HG02938 (cell line): Measurements from ENCODE around the gene SSR3.
"Not testable (repeated sequence)": the region's sequence is repeated elsewhere in the genome, so short reads cannot be mapped to it uniquely, and the experiment has no call there.

Source experiments
- ATAC-seq: cut with Tn5 transposase; IDR thresholded peaks from one replicate; pipeline ENCODE4 v1.9.1; 2021; ENCODE audit warnings: mild to moderate bottlenecking, moderate library complexity; ENCODE audit not compliant: unreplicated experiment

Gene SSR3

DNA sequence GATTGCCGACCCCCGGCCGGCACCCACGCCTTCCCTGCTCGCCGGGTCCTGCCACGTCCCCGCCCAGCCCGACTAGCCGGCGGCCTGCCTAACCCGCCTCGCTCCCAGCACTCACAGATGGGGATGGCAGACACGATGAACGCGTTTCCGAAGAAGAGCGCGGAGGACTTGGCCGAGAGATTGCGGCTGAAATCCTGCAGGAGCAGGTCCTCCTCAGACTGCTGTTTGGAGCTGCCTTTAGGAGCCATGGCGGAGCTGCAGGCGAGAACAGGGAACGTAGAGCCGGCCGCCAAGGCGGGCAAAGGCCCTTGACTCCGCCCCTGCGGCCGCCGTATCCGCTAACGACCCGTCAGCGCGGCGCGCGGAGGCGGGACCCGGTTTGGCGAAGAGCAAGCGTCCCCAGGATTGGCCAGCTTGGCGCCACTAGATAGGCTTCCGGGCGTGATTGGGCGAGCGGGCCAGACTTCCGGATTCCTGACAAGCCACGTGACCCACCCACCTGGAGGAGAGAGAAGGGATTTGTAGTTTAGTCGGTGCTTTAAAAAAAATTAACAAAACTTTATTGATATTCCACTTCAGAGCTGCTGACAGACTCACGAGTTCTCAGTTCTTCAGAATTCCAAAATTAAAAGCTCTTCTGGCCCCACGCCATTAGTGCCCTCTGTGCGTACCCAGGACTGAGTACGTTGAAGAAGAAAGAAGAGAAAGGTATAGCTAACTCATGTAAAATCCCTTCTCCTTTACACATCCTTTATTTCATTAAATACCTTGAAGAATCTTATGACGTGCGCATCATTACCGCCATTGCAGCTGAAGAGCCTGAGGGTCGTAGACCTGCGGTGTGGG is at the start of gene SSR3:
TSS of gene SSR3 (minus strand) at position 276 of the 846 bp plus-strand sequence. CDS start at position 248, 28 bp downstream.
- ATAC-seq = peak; percentile 99

- no peak for ATAC-seq
Measured at GRCh38 chr3:156604064-156604641, 49.2 kb upstream of the SSR3 start.

DNA sequence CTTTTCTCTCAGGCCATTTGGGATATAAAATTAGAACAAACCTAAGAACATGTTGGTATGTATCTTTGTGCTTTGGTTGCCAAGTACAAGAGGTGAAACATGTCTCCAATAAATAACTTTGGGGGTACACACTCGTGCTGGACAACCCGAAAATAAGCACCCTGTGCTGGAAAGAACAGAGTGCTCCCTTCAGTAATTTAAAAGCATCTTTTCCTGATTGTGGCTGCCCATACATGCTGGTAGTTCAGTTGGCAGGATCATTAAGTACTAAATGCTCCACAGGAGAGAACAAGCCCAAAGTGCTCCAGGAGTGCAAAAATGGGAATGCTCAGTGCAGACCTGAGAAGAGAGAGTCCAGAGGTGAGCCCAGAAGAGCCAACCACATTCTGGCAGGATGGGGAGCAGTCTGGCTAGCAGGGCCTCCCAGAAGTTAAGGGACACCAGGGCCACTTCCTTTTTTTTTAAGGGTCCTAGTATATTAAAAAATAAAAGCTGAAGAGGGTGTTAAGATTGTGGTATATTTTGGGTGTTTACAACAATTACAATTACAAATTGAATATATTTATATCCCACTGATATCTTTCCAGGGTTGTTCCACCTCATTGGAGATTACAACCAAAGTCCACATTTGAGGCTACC is 48.6 kb upstream of the SSR3 start:
- ATAC-seq = no peak

DNA sequence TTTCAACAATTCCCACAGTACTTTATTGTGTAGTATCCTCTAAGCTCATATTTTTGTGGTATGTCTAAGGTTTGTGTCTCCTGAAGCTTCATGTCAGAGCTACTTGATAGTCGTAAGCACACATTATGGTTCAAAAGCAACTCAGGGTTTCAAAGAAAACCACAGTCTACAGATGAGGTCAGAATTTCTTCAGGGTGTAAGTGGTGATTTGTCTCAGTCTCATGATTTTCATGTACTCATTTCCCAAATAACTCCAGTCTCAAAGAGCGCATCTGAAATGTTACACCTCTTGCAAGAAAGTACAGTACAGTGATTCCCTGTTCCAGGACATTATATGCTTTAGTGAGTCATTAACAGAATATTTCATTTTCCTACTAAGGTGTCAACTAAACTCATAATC is 47.5 kb upstream of the SSR3 start:
- peak; percentile 40 for ATAC-seq

DNA sequence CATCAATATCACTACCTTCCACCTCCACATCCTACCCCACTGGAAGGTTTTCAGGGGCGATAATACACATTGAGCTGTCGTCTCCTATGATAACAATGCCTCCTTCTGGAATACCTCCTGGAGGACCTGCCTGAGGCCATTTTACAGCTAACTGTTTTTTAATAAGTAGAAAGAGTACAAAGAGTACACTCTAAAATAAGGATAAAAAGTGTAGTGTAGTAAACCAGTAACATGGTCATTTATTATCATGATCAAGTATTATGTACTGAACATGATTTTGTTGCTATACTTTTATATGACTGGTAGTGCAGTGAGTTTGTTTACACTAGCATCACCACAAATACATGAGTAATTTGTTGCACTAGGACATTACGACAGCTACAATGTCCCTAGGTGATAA is 46.6 kb upstream of the SSR3 start:
- ATAC-seq = no peak

DNA sequence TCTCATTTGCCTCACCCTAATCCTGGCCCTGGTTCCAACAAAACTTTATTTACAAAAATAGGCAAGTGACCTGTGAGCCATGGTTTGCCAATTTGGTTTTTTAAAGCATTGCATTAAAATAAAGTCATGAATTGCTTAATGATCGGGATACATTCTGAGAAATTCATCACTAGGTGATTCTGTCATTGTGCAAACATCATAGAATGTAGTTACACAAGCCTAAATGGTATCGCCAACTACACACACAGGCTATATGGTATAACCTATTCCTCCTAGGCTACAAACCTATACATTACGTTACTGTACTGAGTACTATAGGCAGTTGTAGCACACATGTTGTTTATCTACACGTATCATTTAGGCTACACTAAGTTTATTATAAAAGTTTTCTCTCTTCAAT is 45.9 kb upstream of the SSR3 start:
- no peak for ATAC-seq

DNA sequence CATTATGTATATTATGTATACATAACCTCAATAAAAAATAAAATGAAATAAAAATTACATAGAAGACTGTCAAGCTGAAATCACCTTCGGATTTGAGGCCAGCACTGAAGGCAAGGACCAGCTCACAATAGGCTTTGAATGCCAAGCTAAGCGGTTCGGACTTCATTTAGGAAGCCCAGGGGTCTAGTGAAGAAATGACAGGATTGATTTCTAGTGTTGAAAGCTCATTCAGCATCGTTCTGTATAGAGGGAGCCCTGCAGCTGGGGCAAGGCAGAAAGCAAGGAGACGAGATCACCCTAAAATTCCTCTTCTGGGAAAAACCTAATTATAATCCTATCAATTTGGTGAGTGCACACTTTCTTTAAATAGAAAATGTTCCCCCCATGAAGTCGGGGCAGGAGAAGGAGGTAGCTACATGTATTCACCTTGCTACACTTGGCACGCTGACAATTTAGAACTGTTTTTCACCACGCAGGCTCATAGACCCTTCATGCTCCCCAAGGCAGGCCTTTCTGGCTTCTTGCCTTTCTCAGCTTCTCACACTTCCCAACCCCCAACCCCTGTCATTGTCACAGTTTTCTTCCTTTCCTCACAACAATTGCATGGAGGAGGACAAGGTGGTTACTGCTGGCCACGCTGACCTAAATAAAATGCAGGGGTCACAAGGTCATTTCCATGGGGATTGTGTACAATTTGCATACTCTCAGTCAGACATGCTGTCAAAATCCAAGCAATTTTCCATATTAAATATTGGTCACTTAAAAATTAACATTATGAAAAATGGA is 44.4 kb upstream of the SSR3 start:
- no peak for ATAC-seq

DNA sequence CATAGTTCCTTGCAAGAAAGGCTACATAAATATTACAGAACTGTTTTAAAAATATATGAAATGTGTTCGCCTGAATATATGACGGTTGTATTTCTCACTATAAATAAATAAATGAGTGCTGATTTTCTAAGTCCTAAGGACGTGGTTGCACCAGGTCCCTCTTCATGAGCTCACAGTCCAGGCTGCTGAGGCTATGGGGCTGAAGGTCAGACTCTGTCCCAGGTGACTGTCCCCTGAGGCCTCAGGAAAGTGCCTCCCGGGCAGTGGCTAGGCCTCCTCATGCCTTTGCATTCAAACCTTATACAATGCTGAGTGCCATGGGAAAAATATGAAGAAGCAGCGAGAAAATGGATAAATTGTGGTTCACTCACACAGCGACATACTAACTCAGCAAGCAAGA is 43.5 kb upstream of the SSR3 start:
- no peak for ATAC-seq

DNA sequence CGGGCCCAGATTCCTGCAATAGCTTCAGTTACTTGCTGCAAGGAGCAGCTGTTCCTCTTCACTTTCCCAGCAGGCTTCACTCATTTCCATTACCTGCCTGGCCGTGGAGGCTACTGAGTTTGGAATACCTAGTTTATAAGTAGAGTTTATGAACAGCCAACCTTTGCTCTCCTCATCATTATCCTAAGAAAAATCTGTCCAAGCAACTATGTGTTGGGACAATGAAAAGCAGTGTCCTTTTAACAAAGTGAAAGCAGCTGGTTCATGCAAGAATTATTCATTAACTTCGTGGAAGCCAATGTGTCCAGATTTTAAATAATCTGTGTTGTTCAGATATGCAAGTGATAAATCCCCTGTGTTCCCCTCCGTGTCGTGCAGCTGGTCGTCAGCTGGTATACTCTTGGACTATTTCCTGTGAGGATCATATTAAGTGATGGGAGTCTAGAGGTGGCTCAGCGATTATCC is 39.3 kb upstream of the SSR3 start:
- ATAC-seq = no peak

GRCh38 chr3:156593814-156594213 is 38.9 kb upstream of the SSR3 start:
- no peak for ATAC-seq

DNA sequence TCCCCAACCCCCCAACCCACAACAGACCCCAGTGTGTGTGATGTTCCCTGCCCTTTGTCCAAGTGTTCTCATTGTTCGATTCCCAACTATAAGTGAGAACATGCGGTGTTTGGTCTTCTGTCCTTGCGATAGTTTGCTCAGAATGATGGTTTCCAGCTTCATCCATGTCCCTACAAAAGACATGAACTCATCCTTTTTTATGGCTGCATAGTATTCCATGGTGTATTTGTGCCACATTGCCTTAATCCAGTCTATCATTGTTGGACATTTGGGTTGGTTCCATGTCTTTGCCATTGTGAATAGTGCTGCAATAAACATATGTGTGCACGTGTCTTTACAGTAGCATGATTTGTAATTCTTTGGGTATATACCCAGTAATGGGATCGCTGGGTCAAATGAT is 34.9 kb upstream of the SSR3 start:
- ATAC-seq = not testable (repeated sequence)

GRCh38 chr3:156587760-156588069 is 32.8 kb upstream of the SSR3 start:
- ATAC-seq = no peak

GRCh38 chr3:156586905-156587759 is 32.2 kb upstream of the SSR3 start:
- peak; percentile 32 for ATAC-seq

DNA sequence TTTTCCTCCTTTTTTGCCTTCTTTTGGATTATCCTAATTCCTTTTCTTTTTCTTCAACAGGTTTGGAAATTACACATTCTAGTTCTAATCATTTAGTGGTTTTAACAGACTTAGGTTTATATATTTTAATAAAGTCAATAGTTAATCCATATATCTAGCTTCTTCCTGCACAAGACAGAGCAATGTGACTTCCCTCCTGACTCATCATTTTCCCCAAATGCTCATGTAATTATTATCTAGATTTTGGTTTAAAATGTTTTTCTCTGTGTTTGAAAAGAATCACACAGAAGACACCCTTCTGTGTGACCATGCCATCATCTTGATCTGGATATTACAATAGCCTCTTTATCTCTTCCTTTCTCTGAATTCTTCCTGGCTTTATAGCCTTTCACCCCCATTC is 28.6 kb upstream of the SSR3 start:
- no peak for ATAC-seq

- peak; percentile 77 for ATAC-seq
Measured at GRCh38 chr3:156582532-156583183, 27.7 kb upstream of the SSR3 start.

- no peak for ATAC-seq
Measured at GRCh38 chr3:156581954-156582353, 27.0 kb upstream of the SSR3 start.

- ATAC-seq = no peak
Measured at GRCh38 chr3:156581033-156581432, 26.1 kb upstream of the SSR3 start.

DNA sequence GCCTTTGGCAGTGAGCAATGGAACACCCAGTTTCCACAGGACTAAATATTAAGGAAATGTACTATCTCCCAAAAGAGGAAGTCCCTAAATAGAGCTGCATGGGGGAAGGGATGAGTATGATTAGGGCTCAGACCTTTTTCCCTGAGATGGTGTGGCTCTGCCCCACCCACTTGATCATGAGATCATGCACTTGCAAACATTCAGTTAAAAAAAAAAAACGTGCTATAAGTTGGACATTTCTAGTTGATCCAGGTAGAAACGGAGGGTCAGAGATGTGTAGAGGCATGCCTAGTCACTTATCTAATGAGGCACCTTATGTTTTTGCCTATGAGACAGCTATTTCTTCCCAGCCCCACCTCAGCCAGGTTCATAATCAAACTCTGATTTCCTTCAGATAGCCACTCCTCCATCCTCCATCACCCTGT is 24.5 kb upstream of the SSR3 start:
- no peak for ATAC-seq

DNA sequence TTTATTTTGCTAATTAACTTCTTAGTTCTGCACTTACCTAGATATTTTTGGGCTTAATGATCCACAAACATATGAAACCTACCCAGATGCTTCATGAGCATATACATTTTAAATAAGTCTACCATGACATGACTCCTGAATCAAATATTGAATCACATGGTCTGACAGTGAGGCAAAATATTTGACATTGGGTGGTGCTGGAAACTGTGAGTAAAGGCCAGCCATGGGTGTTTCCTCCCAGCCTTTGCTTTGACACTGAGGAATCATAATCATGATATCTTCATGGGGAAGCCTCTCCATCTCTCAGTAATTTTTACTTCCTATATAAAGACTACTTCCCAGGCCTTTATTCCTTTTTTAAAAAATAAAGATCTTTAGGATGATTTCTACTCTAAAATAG is 22.8 kb upstream of the SSR3 start:
- ATAC-seq = no peak
